Measurements from ENCODE around the gene ATP1B3. TPM values are rescaled to one million over a fixed set of nuclear protein-coding genes. Genes with fewer than 3 reads are reported as not detected.

The ATP1B3 gene
- total and polyA plus RNA-seq, 10 of the 15 experiments (the other 5 are each of a cell fraction or from before 2014, with no cell fraction given): 41.4 to 200 (median 94.0) TPM

- RAD21 ChIA-PET (ENCODE audit: unreplicated experiment): no interaction called here
- DNase-seq (ENCODE audit: low read depth, low spot score) (no peak), FAIRE-seq (no peak), ATAC-seq (no peak)
- H3K4me1 ChIP-seq (ENCODE audit: control insufficient read depth, insufficient read depth, low read length): no peaks in the 10 kb centered on the region
- no peaks in the 10 kb centered on the region for H4K20me1 ChIP-seq (ENCODE audit: control insufficient read depth, insufficient read depth)
- SMC1A ChIA-PET (ENCODE audit: uncharacterized antibody, unreplicated experiment): no interaction called here
- no peak overlapping the region for H3K4me3 ChIP-seq
- intact Hi-C loops (cut with micrococcal nuclease; ENCODE audit: unreplicated experiment) (no loop called here), in situ Hi-C loops (cut with MboI) (no loop called here)
- no peak overlapping the region for H3K27ac ChIP-seq (ENCODE audit: control insufficient read depth, insufficient read depth)
- POLR2A ChIA-PET: no interaction called here
- CTCF ChIA-PET: no interaction called here
- H3K36me3 ChIP-seq (ENCODE audit: control insufficient read depth in 2 of 2, insufficient read depth in 2 of 2, low read length in 1 of 2): no peaks in the 10 kb centered on the region
- no peaks in the 10 kb centered on the region for H3K9me3 ChIP-seq (replicated peaks; ENCODE audit: control insufficient read depth, insufficient read depth, low read length)
- 76% methylated on average over 3 of the region's 3 CpGs for WGBS (ENCODE audit: insufficient coverage, insufficient replicate concordance, low lambda C conversion rate, missing lambda C conversion rate)
- H3K27me3 ChIP-seq (replicated peaks in 1 of 2; ENCODE audit: control insufficient read depth in 2 of 2, insufficient read depth in 2 of 2, low read length in 1 of 2): no peaks in the 10 kb centered on the region
- TF ChIP-seq BCLAF1 (IDR thresholded peaks at IDR 0.05) (no peak), USF1 (IDR thresholded peaks at IDR 0.05; ENCODE audit: borderline replicate concordance, extremely low read length, insufficient read depth, low read depth, low read length) (peak; percentile 38), KAT2A (conservative IDR thresholded peaks at IDR 0.05; ENCODE audit: control insufficient read depth, low read depth, low read length) (no peak), NFYB (IDR thresholded peaks at IDR 0.05; ENCODE audit: insufficient read depth, low read depth, low read length) (0 out of 2 replicates have a peak, but pooled peaks have one; percentile 33)
- no TSS peak for BruUV-seq (replicated peaks)
- H3K9ac ChIP-seq (ENCODE audit: control insufficient read depth, insufficient read depth, low read length): no peak overlapping the region
- no peak overlapping the region for H3K4me2 ChIP-seq (ENCODE audit: control insufficient read depth, insufficient read depth)
- no peak overlapping the region for H2AFZ ChIP-seq (ENCODE audit: control insufficient read depth, low read depth, low read length)
- H3K79me2 ChIP-seq (ENCODE audit: control insufficient read depth, insufficient read depth, low read length): no peaks in the 10 kb centered on the region
Measured at GRCh38 chr3:141834292-141834691, 42.2 kb upstream of the ATP1B3 start.

Data from GM12878 (cell line).